GM12801 (cell line): ENCODE data around the gene PCBP3.

Source experiments
- TF ChIP-seq, protein P1 (sequence below): IDR thresholded peaks from one replicate; pipeline ENCODE4 v1.5.1; 2011; ENCODE audit warnings: control low read depth; ENCODE audit not compliant: insufficient read length; ENCODE audit errors: extremely low read depth

Gene PCBP3

DNA sequence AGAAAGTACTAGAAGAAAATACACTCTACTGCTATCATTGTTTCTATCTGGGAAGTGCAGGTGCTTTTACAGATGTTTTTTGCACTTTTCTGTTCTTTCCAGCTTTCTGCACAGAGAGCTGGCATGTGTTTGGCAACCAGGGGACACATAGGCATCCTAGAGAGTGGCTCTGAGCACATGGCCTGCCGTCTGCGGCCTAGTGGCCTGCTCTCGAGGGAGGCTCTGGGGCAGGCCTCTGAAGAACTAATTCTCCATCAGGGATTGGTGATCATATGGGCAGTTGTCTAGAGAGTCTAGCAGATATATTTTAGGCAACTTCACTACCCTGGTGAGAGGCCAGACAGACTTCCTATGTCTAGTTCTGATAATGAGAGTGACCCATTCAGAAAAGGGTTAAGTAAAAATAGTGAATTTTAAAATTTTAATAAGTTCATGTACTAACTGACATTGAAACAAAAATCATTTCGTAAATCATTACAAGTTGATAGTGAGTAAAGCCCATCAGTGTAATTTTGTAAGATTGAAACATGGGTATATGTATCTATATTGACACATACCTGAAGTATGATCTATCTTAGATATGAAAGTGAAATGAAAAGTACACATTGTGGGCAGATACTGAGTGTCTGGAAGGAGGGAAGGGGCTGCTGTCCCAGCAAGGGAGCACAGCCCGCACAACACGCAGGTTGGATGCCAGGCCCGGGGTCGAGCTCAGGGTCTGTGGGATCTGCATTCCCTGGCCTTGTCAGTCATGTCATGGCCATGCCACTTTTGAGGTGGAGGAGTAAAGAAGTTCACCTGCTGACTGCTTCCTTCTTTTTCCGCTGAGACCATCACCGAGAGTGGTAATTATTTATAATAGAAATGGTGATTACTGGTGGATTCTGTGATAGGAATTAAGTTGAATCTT, 79.8 kb downstream of the PCBP3 start:
- TF ChIP-seq, protein P1, sequence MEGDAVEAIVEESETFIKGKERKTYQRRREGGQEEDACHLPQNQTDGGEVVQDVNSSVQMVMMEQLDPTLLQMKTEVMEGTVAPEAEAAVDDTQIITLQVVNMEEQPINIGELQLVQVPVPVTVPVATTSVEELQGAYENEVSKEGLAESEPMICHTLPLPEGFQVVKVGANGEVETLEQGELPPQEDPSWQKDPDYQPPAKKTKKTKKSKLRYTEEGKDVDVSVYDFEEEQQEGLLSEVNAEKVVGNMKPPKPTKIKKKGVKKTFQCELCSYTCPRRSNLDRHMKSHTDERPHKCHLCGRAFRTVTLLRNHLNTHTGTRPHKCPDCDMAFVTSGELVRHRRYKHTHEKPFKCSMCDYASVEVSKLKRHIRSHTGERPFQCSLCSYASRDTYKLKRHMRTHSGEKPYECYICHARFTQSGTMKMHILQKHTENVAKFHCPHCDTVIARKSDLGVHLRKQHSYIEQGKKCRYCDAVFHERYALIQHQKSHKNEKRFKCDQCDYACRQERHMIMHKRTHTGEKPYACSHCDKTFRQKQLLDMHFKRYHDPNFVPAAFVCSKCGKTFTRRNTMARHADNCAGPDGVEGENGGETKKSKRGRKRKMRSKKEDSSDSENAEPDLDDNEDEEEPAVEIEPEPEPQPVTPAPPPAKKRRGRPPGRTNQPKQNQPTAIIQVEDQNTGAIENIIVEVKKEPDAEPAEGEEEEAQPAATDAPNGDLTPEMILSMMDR: no peak

DNA sequence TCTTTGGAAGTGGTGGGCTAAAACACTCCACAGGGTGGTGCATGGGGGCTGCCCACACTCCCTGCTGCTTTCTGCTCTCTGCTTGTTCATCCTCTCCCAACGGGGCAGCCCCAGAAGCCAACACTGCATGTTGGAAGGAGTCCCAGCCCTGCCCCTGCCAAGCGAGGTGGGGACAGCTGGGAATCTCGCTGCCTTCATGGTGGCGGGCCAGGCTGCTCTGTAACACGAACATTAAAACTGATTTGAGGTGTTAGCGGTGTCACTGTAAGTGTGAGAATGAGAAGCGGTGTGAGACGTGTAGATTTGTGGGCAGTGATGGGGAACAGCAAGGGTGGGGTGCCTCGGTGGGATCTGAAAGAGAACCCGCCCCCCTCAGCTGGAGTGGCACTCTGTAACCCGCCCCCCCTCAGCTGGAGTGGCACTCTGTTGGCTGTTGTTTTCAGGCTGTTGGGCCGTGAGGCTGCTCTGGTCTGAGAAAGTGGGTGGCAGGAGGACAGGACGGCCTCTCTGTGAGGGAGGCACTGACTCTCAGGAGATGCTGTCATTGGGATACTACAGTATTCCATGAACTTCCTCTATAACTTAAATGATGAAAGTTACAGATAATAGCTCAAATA, 80.9 kb downstream of the PCBP3 start:
- TF ChIP-seq, protein P1: no peak

DNA sequence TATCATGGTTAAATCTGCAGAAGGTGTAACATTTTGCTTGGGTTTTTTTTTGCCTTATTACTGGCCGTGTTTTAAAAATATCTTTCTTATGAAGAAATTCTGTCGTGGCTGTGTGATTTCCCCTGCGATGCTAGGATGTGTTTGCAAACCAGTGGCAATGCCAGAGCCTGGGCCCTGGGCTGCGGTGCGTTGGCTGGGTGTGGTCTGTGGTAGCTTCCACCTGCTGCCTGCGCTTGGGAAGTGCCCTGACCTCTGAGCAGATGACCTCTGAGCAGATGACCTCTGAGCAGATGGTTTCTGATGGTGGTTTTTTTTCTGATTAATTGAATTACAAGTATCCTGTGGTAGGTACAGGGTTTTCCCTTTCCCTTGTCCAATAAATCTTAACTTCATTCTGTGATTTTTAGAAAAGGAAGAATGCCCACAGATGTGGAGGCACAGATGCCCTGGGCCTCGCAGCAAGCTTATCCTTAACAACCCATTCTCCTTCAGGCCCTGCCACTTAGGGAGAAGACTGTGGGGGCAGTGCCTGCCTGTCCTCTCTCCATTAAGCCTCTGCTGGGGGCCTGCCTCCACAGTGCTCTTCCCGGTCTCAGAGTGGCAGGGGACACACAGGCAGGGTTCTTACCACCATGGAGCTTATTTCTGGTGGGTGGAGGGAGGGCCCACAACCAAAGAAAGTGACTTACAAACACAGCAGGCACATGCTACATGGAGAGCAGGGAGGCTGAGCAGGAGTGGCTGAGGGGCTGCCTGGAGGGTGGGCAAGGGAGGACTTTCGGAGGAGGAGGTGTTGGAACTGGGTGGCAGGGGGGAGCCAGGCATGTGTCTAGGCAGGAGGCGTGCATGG, 81.7 kb downstream of the PCBP3 start:
- TF ChIP-seq, protein P1: no peak

DNA sequence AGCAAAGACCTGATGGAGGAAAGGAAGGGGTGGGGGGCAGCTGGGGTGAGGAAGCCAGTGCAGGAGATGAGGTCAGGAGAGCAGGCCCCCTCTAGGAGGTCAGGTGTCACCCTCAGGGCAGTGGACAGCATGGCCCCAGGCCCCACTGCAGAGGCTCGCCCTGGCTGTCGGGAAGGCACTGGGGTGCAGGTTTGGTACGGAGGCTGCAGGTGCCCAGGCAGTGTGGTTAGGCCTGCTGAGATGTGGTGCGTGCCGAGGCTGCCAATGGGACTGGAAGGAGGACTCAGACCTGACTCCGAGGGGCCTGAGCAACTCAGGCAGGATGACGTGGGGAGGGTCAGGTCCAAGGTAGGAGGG, 82.3 kb downstream of the PCBP3 start:
- TF ChIP-seq, protein P1: no peak

DNA sequence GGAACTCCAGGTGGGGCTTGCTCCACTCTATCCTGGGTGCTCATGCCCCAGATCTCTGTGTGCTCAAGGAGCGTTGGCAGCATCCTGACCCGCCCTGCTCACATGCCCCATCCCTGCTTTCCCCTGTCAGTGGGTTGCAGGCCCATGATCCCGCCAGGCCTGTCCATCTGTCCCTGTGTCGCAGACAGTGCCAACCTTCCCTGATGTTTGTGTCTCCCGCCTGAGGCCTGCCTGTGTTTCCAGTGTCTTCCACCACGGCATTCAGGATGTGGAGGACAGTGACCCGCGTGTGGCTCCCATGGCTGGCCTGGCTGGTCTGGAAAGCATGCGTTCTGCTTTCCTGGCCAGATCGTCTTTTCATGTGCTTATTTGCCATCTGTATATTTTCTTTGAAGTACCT, 82.9 kb downstream of the PCBP3 start:
- TF ChIP-seq, protein P1: no peak

DNA sequence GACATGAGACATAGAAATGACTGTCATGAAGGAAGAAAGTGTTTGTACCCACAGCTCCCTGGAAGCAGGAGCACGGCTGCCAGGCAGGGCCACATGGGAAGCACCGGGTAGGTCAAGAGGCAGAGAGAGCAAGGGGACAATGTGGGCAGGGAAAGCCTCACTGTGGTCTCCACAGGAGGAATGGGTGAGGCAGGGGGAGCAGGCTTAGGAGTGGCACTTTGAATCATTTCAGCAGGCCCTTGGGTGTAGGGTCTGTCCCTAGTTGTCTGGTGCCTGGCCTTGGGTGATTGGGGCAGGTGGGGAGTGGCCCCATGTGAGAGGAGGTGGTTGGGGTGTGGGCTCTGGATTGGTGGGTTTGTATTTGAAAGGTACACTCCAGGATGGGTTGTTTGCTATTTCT, 83.9 kb downstream of the PCBP3 start:
- TF ChIP-seq, protein P1: no peak
